Dedifferentiated amniotic fluid mesenchymal stem cell (primary cell): ENCODE measurements around the gene DAB2.
"Not testable (repeated sequence)": the region's sequence is repeated elsewhere in the genome, so short reads cannot be mapped to it uniquely, and the experiment has no call there.

ENCODE experiments used
- DNase-seq: peaks from one replicate; pipeline ENCODE4 v3.0.0-alpha.2; 2016; ENCODE audit errors: extremely low spot score

DAB2 gene

DNA sequence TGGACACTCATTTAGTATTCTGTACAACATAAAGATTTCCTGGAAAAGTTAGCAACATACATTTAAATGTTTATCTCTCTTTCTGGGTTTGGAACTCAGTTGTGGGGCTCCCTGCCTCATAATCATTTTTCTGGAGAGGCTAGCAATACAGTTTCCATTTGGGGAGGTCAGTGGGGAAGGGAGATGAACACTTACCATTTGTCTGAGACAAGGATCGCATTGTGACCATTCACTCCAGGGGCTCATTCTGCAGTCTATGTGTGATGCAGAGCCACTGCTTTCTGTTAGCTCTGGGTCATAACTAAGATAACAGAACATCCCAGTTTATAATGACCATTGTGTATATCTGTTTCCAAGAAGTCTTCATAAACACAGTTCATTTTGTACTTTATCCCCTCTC lies 82.9 kb downstream of the DAB2 start:
- no peak for DNase-seq

GRCh38 chr5:39340506-39340905 lies 84.3 kb downstream of the DAB2 start:
- no peak for DNase-seq

GRCh38 chr5:39337252-39337915 lies 87.4 kb downstream of the DAB2 start:
- DNase-seq: no peak

- DNase-seq: not testable (repeated sequence)
Observed at GRCh38 chr5:39334296-39334695, 90.5 kb downstream of the DAB2 start.

- DNase-seq: no peak
Observed at GRCh38 chr5:39333104-39333503, 91.7 kb downstream of the DAB2 start.

- no peak for DNase-seq
Observed at GRCh38 chr5:39331861-39332381, 92.9 kb downstream of the DAB2 start.

DNA sequence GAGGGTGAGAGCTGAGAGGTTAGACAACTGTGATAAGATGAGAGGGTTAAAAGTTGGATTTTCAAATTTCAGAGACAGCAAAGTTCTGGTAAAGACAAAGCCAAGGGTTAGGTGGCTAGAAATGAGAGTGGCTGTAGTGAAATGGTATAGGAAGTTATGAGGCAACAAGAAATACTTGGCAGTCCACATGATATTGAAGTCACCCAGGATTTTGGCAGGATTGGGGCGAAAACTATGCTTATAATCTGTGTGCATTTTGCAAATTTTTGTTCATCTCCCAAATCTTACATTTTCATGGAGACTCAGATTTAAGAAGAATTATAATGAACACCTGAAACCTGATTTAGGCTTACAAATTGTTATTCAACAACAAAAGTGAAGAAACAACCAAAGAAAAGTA lies 96.0 kb downstream of the DAB2 start:
- no peak for DNase-seq

- no peak for DNase-seq
Observed at GRCh38 chr5:39323542-39323941, 101.2 kb downstream of the DAB2 start.
